ENCODE measurements around the gene CDH23. TPM values are rescaled to one million over a fixed set of nuclear protein-coding genes. Genes with fewer than 3 reads are reported as not detected.

The CDH23 gene
- total and polyA plus RNA-seq, 9 of the 15 experiments (the other 6 are each of a cell fraction or from before 2014, with no cell fraction given): 0.18 to 1.2 (median 0.47) TPM

DNA sequence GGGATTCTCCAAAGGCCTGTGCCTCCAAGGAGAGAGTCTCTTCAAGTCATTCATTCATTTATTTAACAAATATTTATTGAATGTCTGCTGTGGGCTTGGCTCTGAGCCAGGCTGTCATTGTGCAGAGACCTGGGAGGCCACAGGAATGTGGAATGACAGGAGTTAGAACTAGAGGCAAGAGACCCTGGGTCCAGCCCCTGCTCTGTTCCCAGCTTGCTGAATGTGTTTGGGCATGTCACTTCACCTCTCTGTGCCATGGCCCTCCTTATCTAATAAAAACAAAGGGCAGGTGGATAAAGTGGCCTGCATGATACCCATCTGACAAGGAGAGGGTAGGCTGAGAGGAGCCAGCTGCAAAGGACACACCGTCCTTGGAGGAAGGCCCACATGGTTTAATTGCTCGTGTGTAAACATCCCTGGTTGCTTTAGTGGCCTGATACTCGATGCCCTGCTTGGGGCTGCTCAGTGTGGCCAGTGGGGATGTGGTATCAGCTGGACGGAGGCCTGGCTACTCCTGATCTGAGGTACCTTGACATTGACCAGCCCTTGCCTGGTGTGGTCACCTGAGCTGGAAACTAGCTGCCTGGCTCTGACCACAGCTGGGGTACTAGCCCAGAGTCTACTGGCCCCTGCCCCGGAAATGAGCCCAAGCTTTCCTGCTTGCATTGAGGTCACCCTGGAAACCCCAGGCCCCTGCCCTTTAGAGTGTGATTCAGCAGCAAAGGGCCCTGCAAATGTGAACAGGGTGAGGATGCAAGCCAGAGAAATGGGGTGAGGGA is 116.2 kb downstream of the CDH23 start:
- 2% methylated on average over 5 of the region's 5 CpGs for WGBS (ENCODE audit: insufficient coverage, low coverage, missing lambda C conversion rate)
- no peak for ATAC-seq
- TF ChIP-seq NFIC (IDR thresholded peaks at IDR 0.05) (peak; percentile 65), IRF2 (CRISPR knock-in tag; IDR thresholded peaks at IDR 0.05) (peak; percentile 9; the same call in 1 of the 2 replicates), MYNN (IDR thresholded peaks at IDR 0.05) (no peak), MYNN (CRISPR knock-in tag; IDR thresholded peaks at IDR 0.05) (no peak)
- intact Hi-C loops (cut with micrococcal nuclease) (no loop called here), in situ Hi-C loops (cut with MboI) (no loop called here)
- no peak overlapping the region for H3K27ac ChIP-seq (ENCODE audit: extremely low read depth, low read depth, low read length)
- H3K79me2 ChIP-seq (ENCODE audit: control insufficient read depth, insufficient read depth, low read length): no peaks in the 10 kb centered on the region
- no peak for DNase-seq (ENCODE audit: extremely low read depth in 1 of 4, low spot score in 3 of 4)
- POLR2A ChIA-PET: interaction anchor here (0.7 kb wide), 1 partner anchor 15 kb away, joined by 3 read pairs; no protein-coding TSS in a partner anchor
- H3K9me3 ChIP-seq (replicated peaks; ENCODE audit: control insufficient read depth, insufficient read depth, low read depth, low read length): 0 out of 2 replicates have a peak, but pooled peaks cover 3% of the 10 kb centered on the region
- H3K4me2 ChIP-seq (ENCODE audit: insufficient read depth, low read length): no peak overlapping the region
- H2AFZ ChIP-seq (ENCODE audit: low read depth, low read length): no peak overlapping the region
- no peak overlapping the region for H3K4me3 ChIP-seq
- no peak for FAIRE-seq
- no peak overlapping the region for H3K9ac ChIP-seq (ENCODE audit: insufficient read depth in 1 of 2, low read depth in 2 of 2, low read length in 2 of 2)
- H3K9me1 ChIP-seq (ENCODE audit: control insufficient read depth, insufficient read depth, low read length): no peaks in the 10 kb centered on the region
- BruUV-seq (replicated peaks): no TSS peak
- H3K36me3 ChIP-seq (ENCODE audit: control insufficient read depth, insufficient read depth, low read length): no peaks in the 10 kb centered on the region
- CTCF ChIA-PET (ENCODE audit: low intra/inter-chr PET ratio): no interaction called here
- no peaks in the 10 kb centered on the region for H3K4me1 ChIP-seq (replicated peaks in 1 of 2; ENCODE audit: control insufficient read depth in 2 of 2, insufficient read depth in 2 of 2, low read length in 2 of 2)
- peaks cover 15% of the 10 kb centered on the region for H4K20me1 ChIP-seq (replicated peaks; ENCODE audit: control insufficient read depth, insufficient read depth, low read length)
- peaks cover 36 to 70% of the 10 kb centered on the region in 2 experiments for H3K27me3 ChIP-seq (ENCODE audit: control insufficient read depth in 2 of 2, insufficient read depth in 2 of 2, low read length in 2 of 2)

- ATAC-seq (no peak), DNase-seq (ENCODE audit: extremely low read depth in 1 of 4, low spot score in 3 of 4) (no peak), FAIRE-seq (no peak)
- Histone ChIP-seq H3K4me2 (ENCODE audit: insufficient read depth, low read length) (no peak overlapping the region), H3K9me3 (replicated peaks; ENCODE audit: control insufficient read depth, insufficient read depth, low read depth, low read length) (0 out of 2 replicates have a peak, but pooled peaks cover 3% of the 10 kb centered on the region), H2AFZ (ENCODE audit: low read depth, low read length) (no peak overlapping the region), H3K79me2 (ENCODE audit: control insufficient read depth, insufficient read depth, low read length) (no peaks in the 10 kb centered on the region), H4K20me1 (replicated peaks; ENCODE audit: control insufficient read depth, insufficient read depth, low read length) (peaks cover 18% of the 10 kb centered on the region), H3K27ac (ENCODE audit: extremely low read depth, low read depth, low read length) (no peak overlapping the region; the same call in 2 of the 3 replicates), H3K27me3 (ENCODE audit: control insufficient read depth in 2 of 2, insufficient read depth in 2 of 2, low read length in 2 of 2) (peaks cover 40 to 74% of the 10 kb centered on the region in 2 experiments), H3K36me3 (ENCODE audit: control insufficient read depth, insufficient read depth, low read length) (no peaks in the 10 kb centered on the region), H3K9ac (ENCODE audit: insufficient read depth in 1 of 2, low read depth in 2 of 2, low read length in 2 of 2) (no peak overlapping the region), H3K9me1 (ENCODE audit: control insufficient read depth, insufficient read depth, low read length) (no peaks in the 10 kb centered on the region), H3K4me3 (no peak overlapping the region), H3K4me1 (replicated peaks in 1 of 2; ENCODE audit: control insufficient read depth in 2 of 2, insufficient read depth in 2 of 2, low read length in 2 of 2) (no peaks in the 10 kb centered on the region)
- POLR2A ChIA-PET: interaction anchor here (0.7 kb wide), 1 partner anchor 16 kb away, joined by 3 read pairs; no protein-coding TSS in a partner anchor
- intact Hi-C loops (cut with micrococcal nuclease): no loop called here
- BruUV-seq (replicated peaks): no TSS peak
- in situ Hi-C loops (cut with MboI): no loop called here
- CTCF ChIA-PET (ENCODE audit: low intra/inter-chr PET ratio): no interaction called here
- TF ChIP-seq HBP1 (CRISPR knock-in tag; IDR thresholded peaks at IDR 0.05): no peak
- TF ChIP-seq ZFP36 (IDR thresholded peaks at IDR 0.05; ENCODE audit: low read depth, low read length, partially characterized antibody): peak; percentile 93
- peak; percentile 5 for TF ChIP-seq RBM25 (IDR thresholded peaks at IDR 0.05; ENCODE audit: low read depth, low read length, severe bottlenecking)
- 0% methylated on average over 2 of the region's 2 CpGs for WGBS (ENCODE audit: insufficient coverage, low coverage, missing lambda C conversion rate)
These were observed 116.8 kb downstream of the CDH23 start for GRCh38 chr10:71513540-71513853.
